ENCODE data around the gene PDGFA.
"Not testable (repeated sequence)": the region's sequence is repeated elsewhere in the genome, so short reads cannot be mapped to it uniquely, and the experiment has no call there.

The PDGFA gene

DNA sequence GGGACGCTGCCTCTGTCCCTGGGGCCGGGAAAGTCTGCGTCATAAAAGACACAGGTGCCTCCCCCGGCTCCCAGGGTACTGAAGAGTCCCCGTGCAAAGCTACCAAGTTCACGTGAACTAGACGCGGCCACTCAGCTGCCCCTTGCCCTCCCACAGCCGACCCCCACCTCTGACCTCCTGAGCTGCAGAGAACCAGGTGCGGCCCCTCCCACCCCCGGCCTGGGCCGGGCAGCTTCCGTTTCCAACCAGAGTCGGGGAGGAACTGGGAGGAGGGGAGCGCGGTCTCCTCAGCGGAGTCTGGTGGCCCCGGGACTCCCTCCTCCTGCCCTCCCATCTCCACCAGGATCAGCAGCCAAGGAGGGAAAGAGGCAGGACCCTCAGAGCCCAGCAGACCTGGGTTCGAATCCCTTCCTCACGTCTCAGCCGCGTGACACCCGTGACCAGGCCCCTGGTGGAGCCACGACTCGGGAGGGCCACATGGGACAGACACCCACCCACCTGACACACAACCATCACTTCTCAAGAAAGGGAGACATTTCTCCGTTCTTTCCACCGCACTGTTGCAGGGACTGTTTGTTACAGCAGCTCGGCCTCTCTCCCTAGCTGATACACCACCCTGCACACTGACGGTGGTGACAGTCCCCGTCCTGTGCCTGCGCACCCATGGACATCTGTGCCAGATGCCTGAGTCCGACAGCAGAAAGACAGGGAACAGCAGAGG lies 37.4 kb upstream of the PDGFA start:
- TF ChIP-seq YY1 (IDR thresholded peaks at IDR 0.05; ENCODE audit: insufficient read depth, insufficient read length) (no peak), ZNF274 (IDR thresholded peaks at IDR 0.05; ENCODE audit: low read depth, low read length) (no peak), SUZ12 (IDR thresholded peaks at IDR 0.05; ENCODE audit: extremely low read depth, insufficient read depth, insufficient read length) (no peak)
- Histone ChIP-seq H3K36me3 (ENCODE audit: insufficient read depth, insufficient read length, low read length) (no peaks in the 10 kb centered on the region), H3K4me3 (ENCODE audit: insufficient read length, low read depth) (no peak overlapping the region), H3K9ac (ENCODE audit: insufficient read length, low read depth) (no peak overlapping the region), H3K4me1 (ENCODE audit: insufficient read depth, insufficient read length) (peaks cover 16% of the 10 kb centered on the region), H3K27me3 (ENCODE audit: insufficient read depth, insufficient read length) (no peaks in the 10 kb centered on the region), H3K9me3 (ENCODE audit: insufficient read depth, low read length) (peaks cover 5% of the 10 kb centered on the region; the same call in 1 of the 2 replicates)
- no peak for DNase-seq (ENCODE audit: low read depth, low spot score)

- Histone ChIP-seq H3K9me3 (ENCODE audit: insufficient read depth, low read length) (peaks cover 5% of the 10 kb centered on the region; the same call in 1 of the 2 replicates), H3K4me3 (ENCODE audit: insufficient read length, low read depth) (no peak overlapping the region), H3K36me3 (ENCODE audit: insufficient read depth, insufficient read length, low read length) (no peaks in the 10 kb centered on the region), H3K27me3 (ENCODE audit: insufficient read depth, insufficient read length) (no peaks in the 10 kb centered on the region), H3K9ac (ENCODE audit: insufficient read length, low read depth) (no peak overlapping the region), H3K4me1 (ENCODE audit: insufficient read depth, insufficient read length) (peaks cover 12% of the 10 kb centered on the region)
- TF ChIP-seq ZNF274 (IDR thresholded peaks at IDR 0.05; ENCODE audit: low read depth, low read length) (no peak), YY1 (IDR thresholded peaks at IDR 0.05; ENCODE audit: insufficient read depth, insufficient read length) (no peak), SUZ12 (IDR thresholded peaks at IDR 0.05; ENCODE audit: extremely low read depth, insufficient read depth, insufficient read length) (no peak)
- no peak for DNase-seq (ENCODE audit: low read depth, low spot score)
Measured at GRCh38 chr7:556291-556826, 36.7 kb upstream of the PDGFA start.

GRCh38 chr7:555551-556160 lies 36.0 kb upstream of the PDGFA start:
- Histone ChIP-seq H3K9ac (ENCODE audit: insufficient read length, low read depth) (no peak overlapping the region), H3K27me3 (ENCODE audit: insufficient read depth, insufficient read length) (no peaks in the 10 kb centered on the region), H3K4me3 (ENCODE audit: insufficient read length, low read depth) (no peak overlapping the region), H3K36me3 (ENCODE audit: insufficient read depth, insufficient read length, low read length) (no peaks in the 10 kb centered on the region), H3K9me3 (ENCODE audit: insufficient read depth, low read length) (peaks cover 5% of the 10 kb centered on the region; the same call in 1 of the 2 replicates), H3K4me1 (ENCODE audit: insufficient read depth, insufficient read length) (peaks cover 12% of the 10 kb centered on the region)
- no peak for TF ChIP-seq ZNF274 (IDR thresholded peaks at IDR 0.05; ENCODE audit: low read depth, low read length)
- TF ChIP-seq SUZ12 (IDR thresholded peaks at IDR 0.05; ENCODE audit: extremely low read depth, insufficient read depth, insufficient read length) = no peak
- no peak for TF ChIP-seq YY1 (IDR thresholded peaks at IDR 0.05; ENCODE audit: insufficient read depth, insufficient read length)
- no peak for DNase-seq (ENCODE audit: low read depth, low spot score)

DNA sequence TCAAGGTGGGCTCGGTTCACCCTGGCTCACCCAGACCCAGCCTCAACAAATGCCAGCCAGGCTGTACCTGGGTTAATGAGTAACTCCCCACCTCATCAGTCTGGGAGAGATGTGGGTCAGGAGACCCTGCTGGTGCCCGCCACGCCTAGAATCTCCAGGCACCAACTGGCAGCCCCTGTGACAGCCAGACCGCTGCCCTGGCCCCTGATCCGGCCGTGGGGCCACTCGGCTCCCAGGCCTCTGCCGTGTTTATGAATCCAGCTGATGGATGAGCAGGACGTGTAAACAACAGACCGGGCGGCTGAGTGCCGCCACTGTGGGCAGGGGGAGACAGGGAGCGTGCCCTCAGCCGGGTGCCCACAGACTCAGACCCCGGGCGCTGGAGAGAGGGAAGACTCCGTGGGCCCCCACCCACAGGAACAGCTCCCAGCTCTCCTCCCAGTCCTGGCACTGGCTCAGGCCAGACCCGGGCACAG lies 34.0 kb upstream of the PDGFA start:
- Histone ChIP-seq H3K4me3 (ENCODE audit: insufficient read length, low read depth) (no peak overlapping the region), H3K27me3 (ENCODE audit: insufficient read depth, insufficient read length) (no peaks in the 10 kb centered on the region), H3K9ac (ENCODE audit: insufficient read length, low read depth) (no peak overlapping the region), H3K9me3 (ENCODE audit: insufficient read depth, low read length) (peaks cover 5% of the 10 kb centered on the region; the same call in 1 of the 2 replicates), H3K4me1 (ENCODE audit: insufficient read depth, insufficient read length) (peaks cover 14% of the 10 kb centered on the region), H3K36me3 (ENCODE audit: insufficient read depth, insufficient read length, low read length) (no peaks in the 10 kb centered on the region)
- no peak for DNase-seq (ENCODE audit: low read depth, low spot score)
- TF ChIP-seq YY1 (IDR thresholded peaks at IDR 0.05; ENCODE audit: insufficient read depth, insufficient read length) (no peak), SUZ12 (IDR thresholded peaks at IDR 0.05; ENCODE audit: extremely low read depth, insufficient read depth, insufficient read length) (no peak), ZNF274 (IDR thresholded peaks at IDR 0.05; ENCODE audit: low read depth, low read length) (no peak)

- Histone ChIP-seq H3K4me1 (ENCODE audit: insufficient read depth, insufficient read length) (peaks cover 14% of the 10 kb centered on the region), H3K4me3 (ENCODE audit: insufficient read length, low read depth) (no peak overlapping the region), H3K9me3 (ENCODE audit: insufficient read depth, low read length) (peaks cover 5% of the 10 kb centered on the region; the same call in 1 of the 2 replicates), H3K27me3 (ENCODE audit: insufficient read depth, insufficient read length) (no peaks in the 10 kb centered on the region), H3K9ac (ENCODE audit: insufficient read length, low read depth) (no peak overlapping the region), H3K36me3 (ENCODE audit: insufficient read depth, insufficient read length, low read length) (no peaks in the 10 kb centered on the region)
- no peak for TF ChIP-seq YY1 (IDR thresholded peaks at IDR 0.05; ENCODE audit: insufficient read depth, insufficient read length)
- TF ChIP-seq ZNF274 (IDR thresholded peaks at IDR 0.05; ENCODE audit: low read depth, low read length) = no peak
- TF ChIP-seq SUZ12 (IDR thresholded peaks at IDR 0.05; ENCODE audit: extremely low read depth, insufficient read depth, insufficient read length) = no peak
- no peak for DNase-seq (ENCODE audit: low read depth, low spot score)
Measured at GRCh38 chr7:552868-553635, 33.4 kb upstream of the PDGFA start.

- H3K9me3 ChIP-seq (ENCODE audit: insufficient read depth, low read length); H3K4me3 ChIP-seq (ENCODE audit: insufficient read length, low read depth); H3K27me3 ChIP-seq (ENCODE audit: insufficient read depth, insufficient read length); H3K36me3 ChIP-seq (ENCODE audit: insufficient read depth, insufficient read length, low read length); H3K9ac ChIP-seq (ENCODE audit: insufficient read length, low read depth); DNase-seq (ENCODE audit: low read depth, low spot score): not testable (repeated sequence)
- peaks cover 14% of the 10 kb centered on the region for H3K4me1 ChIP-seq (ENCODE audit: insufficient read depth, insufficient read length)
Measured at GRCh38 chr7:552151-552867, 32.7 kb upstream of the PDGFA start.

GRCh38 chr7:551615-551970 lies 31.9 kb upstream of the PDGFA start:
- H3K9ac ChIP-seq (ENCODE audit: insufficient read length, low read depth); H3K27me3 ChIP-seq (ENCODE audit: insufficient read depth, insufficient read length); H3K9me3 ChIP-seq (ENCODE audit: insufficient read depth, low read length); DNase-seq (ENCODE audit: low read depth, low spot score); H3K36me3 ChIP-seq (ENCODE audit: insufficient read depth, insufficient read length, low read length); H3K4me3 ChIP-seq (ENCODE audit: insufficient read length, low read depth): not testable (repeated sequence)
- H3K4me1 ChIP-seq (ENCODE audit: insufficient read depth, insufficient read length) = peaks cover 10% of the 10 kb centered on the region

All from NT2/D1 (cell line).